T-helper 1 cell (primary cell): ENCODE results near the gene RAB28.
A peak's percentile ranks its signal among the peaks of the same experiment; 100 is the strongest.

Source experiments
- DNase-seq, 5 donors: peaks; one replicate each; pipeline ENCODE4 v3.0.0-alpha.2; 2012 to 2020

Gene RAB28

DNA sequence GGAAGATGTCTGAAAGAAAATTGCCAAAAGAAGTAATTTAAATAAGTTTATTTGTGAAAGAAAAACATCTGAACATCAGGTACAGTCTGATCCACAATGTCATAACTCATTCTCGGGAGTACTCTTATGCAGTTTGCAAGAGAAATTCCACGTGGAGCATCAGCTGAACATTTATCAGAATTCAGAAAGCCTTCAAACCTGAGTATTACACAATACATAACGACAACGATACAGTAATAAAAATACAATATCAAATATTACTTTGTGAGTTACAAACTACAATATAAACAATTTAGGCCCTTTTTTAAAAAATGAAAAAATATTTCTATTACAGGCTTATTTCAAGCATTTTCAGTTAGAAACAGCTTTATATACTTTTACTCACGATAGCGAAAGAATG is 116.4 kb downstream of the RAB28 start:
- no peak for DNase-seq

DNA sequence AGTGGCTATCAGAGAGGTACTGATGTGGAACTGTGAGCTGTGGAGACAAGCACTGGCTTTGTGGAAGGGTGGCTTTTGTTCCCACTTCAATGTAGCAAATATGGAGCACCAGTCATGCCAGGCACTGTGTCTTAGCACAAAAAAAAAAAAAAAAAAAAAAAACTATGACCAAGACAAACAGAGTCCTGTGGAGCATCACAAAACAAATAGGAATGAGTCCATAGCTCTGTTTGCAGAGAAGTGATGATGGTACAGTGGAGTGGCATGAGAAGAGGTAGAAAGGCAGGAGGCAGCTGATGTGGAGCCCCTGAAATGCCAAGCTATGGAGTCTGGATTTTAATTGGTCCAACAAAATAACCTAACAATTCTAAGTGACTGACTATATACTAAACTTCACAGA is 116.9 kb downstream of the RAB28 start:
- DNase-seq: no peak

DNA sequence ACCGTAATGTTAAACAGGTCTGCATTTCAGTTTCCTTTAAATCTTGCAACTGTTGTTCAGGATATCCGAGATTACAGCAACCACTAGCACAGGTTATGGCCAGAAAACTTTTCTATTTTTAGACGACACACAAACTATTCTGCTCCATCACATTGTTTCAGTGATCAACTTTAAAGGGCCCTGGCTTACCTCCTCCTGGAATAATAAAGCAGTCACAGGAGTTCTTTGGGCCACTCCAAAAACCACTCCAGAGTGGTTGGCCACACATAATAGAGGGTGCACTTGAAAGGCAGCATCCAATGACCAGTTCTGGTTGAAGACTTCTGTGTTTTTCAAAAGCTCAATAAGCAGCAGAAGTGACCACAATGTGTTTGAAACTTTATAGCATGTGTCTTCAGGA is 118.9 kb downstream of the RAB28 start:
- DNase-seq: no peak

DNA sequence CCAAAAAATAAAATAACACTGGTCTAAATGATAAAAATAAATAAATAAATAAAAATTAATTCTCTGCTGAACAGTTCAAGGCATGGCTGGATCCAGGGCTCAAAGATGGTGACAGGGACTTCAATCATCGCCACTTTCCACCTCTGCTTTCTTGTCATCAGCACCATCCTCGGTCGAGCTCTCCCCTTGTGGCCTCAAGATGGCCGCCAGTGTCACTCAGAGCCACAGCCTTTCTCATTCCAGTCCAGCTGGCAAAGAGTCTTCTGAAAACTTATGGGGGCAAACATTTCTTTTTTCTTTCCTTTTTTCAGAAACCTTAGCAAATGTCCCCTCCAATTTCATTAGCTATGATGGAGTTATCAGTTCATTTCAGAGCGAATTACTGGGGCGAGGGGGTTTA is 119.5 kb downstream of the RAB28 start:
- no peak for DNase-seq

DNA sequence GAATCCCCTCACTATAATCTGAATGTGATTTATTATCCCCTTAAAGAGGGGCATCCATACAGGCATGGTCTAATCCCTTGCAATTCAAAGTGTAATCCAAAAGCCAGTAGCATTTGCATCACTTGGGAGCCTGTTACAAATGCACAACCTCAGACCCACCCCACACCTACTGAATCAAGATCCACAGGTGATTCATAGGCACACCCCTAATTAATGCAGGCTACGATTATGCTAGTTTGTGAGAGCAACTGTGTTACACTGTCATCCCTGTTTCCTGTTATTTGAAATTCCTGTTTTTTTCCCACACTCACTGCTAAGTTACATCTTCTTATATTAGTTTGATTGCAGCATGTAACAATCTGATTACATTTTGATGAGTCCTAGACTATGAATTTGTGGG is 120.0 kb downstream of the RAB28 start:
- DNase-seq: no peak

DNA sequence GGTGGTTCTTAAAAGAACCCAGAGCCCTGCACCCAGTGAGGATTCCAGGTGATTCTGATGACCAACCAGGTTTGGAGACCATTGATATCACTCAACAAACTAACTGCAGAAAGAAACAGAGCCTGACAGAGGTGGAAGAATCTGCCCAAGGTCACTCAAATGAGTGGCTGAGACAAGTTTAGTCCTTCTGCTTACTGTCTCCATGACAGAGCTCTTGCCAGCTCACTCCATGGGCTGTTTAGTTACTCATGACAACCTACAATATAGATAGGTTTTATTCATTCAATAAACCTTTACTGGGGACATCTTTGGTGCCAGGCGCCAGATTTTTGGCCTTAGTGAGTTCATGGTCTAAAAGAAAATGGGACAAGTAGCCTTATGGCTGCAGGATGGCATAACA is 124.3 kb downstream of the RAB28 start:
- no peak for DNase-seq

DNA sequence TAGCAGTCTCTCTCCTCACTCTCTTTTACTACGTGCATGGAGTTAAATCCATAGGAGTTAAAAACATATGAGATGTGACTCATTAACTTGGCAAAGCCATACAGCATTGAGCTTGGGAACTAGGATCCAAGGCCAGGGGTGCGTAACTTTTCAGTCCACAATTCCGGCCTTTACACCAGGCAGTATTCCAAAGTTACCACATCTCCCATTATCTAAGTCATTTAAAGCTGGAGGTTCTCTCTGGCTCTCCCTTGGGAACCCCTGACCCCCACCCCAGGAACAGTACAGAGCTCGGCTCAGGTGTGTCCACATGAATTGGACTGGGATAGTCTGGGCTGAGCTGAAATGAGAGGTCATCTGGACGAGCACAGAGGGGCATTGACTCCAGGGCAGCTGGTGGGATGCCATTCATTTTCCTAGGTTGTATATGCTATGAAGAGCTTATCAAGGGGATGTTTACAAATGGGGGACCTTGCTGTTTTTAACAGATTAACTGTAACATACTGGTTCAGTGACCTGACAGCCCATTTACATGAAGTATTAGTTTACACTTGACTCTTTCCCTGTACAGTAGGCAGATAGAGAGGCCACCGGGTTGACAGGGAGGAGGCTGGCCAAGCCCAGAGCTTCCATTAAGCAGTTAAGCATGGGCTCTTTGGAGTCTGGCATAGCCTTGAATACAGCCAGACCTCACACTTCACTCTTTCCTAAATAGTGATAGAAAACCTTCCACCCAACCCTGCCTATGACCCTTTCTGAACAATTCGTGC is 128.8 kb downstream of the RAB28 start:
- DNase-seq: no peak

DNA sequence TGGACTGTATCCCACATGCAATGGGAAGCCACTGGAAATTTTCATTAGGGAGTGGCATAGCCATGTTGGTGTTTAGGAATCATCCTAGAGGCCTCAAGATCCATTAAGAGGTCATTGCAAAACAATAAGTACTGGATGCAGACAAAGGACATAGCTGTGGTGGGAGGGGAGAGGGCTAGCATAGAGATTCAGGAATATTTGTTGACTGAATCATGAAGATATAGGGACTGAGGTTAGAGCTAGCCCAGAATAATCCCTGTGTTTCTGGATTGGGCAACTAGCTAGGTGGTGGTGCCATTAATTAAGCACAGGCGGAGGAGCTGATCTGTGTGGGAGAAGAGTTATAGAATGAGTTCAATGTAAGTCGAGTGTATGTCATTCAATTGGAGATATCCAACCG is 135.0 kb downstream of the RAB28 start:
- DNase-seq: no peak

DNA sequence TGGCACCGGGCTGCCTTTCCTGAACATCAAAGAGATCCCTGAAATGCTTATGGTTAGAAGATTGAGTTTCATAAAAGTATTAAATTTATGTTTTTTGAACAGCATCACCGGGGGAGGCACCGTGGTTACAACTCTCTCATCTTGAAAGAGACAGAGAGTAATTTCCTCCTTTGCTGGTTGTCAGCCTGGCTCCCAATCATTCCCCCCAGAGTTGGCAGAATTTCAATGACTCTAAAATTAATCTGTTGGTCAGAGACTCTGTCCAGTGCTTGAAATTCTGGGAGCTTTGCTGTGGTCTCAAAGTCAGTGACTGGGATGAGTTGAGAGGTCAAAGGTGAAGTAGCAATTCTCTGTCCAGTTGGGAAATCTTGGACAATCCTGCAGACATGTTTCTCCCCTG is 135.9 kb downstream of the RAB28 start:
- no peak for DNase-seq

DNA sequence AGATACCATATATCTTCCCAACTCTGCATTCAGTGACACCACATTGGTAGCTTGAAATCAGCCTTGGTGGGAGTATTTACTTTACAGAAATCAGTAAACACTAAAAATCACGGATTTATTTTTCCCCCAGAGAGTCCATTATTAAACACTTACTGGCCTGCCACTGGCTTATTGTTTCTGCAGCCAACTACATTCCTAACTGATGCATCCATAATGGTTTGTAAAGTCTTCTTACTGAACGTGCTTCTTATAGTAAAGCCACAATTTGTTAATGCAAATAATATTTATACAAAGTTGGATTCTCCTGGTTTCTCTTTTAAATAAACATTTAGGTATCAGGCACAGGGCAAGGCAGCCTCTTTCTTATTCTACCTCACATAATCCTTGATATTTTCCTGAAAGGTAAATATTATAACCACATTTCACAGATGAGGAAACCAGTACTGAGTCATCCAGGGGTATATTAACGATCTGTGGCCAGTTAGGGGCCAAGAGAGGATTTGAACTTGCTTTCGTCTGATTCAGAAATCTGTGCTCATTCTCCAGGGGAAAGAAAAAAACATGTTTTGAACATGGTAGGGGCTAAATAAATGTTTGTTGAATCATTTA is 136.5 kb downstream of the RAB28 start:
- DNase-seq: no peak

DNA sequence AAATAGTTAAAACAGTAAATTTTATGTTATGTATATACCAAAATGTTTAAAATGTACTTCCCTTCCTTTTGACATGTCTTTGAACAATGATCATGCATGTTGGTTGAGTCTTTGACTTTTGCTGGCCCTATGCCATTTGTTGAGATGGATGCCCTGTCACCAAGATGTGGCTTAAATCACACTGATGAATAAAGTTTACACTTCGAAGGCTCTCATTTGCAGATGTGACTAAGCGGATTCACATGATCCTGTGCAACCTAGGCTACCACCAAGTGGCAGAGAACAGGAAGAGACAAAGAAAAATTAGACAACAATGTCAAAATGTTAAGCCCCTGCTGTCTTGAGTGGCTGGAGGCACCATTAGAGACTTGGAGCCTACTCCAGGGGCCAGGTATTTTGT is 139.9 kb downstream of the RAB28 start:
- no peak for DNase-seq

DNA sequence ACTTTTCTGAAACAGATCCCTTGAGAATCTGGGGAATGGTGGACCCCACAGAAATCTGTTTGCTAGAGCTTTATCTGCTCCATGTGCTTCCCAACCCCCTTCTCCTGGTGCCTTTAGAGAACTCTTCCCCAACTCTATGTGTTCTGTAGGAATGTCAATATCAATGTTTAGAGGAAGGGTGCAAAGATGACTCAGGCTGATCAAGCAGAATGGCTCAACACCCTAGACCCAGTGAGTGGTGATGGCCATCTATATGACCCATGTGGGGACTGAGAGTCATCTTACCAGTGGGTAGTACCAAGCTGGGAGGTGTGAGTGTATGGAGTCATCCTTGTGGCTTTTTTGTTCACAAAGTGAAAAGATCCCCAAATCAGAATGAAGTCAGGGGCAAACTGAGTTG is 143.5 kb downstream of the RAB28 start:
- no peak for DNase-seq

DNA sequence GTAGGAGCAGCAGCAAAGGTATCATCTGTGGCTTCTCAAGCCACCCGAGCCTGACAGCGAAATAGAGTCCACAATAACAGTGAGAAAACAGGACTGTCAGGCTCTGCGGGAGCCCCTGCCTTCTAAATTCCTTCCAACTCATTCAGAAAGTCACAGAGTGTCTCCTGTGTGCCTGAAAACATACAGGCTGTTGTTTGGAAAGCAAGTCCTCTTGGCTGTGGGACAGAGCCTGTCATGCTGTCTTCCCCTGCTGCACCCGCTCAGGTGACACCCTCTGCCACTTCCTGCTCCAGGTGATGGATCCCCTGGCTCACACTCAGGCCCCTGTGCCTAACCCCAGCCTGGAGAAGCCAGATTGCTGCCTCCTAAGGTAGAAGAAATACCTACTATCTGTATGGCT is 152.3 kb downstream of the RAB28 start:
- DNase-seq: no peak

DNA sequence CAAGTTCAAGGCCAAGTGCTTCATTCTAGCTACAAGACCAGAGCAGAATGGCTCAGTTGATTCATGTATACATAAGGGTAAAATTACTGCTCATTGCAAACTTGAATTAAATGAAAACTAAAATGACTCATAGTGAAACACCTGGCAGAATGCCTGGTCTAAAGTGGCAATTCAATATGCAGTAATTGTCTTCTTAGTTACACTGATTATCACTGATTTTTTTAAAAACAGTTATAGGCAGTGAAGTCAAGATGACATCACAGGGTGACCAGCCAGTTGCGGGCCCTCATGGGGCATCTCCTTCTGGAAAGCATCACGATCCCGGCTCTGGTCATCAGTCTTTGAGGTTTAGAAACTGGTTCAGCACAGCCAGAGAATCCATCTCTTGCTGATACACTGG is 154.2 kb downstream of the RAB28 start:
- peak in 1 of 5 donors; percentile 15 for DNase-seq

DNA sequence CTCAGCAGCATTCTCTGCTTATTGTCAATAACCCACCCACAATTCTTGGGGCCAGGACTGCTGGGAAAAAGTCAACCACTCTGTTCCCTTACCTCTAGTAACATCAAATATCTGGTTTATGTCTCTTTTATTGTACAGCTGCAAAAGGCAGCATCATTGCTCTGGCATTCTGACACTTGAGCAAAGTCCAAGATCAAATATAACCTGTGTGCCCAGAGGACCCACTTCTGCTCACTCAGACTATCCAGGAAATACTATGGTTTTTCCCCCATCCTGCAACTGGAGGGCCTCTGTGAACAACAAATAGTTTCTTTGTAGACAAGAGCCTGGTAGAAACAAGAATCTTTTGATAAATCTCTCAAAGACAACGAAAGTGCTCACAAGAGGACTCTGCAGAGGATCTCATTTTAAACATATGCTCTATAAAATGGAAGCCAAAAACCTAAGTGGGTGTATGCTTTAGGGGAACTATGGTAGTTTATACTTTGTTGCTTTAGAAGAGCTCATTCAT is 154.7 kb downstream of the RAB28 start:
- no peak for DNase-seq

DNA sequence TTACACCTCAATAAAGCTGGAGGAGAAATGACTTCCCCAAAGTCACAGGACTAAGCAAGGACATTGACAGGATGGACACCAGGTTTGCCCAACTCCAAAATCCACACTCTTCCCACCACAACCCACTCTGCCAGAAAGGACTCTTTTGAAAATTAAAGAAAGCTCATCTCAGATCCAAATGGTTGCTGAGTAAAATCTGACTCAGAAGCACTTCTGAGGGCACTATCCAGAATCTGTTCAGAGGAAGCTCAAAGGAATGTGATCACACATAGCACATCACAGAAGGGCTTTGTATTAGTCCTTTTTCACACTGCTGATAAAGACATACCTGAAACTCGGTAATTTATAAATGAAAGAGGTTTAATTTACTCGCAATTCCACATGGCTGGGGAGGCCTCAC is 155.5 kb downstream of the RAB28 start:
- DNase-seq: no peak

DNA sequence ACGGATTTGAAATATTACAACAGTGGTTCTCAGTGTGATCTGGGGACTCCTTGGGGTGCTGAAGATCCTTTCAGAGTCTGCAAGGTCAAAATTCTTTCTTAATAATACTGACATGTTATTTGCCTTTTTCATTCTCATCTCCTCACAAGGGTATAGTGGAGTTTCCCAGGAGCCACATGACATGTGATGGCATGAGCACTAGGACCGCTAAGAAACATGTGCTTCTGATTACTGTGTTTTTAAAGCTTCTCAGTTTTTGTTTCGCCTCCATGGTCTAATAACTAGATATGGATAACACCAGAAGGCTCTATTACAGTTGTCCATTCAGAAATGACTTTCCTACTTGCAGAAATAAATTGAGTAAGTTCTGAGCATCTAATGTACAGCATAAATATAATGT is 156.1 kb downstream of the RAB28 start:
- DNase-seq: no peak

DNA sequence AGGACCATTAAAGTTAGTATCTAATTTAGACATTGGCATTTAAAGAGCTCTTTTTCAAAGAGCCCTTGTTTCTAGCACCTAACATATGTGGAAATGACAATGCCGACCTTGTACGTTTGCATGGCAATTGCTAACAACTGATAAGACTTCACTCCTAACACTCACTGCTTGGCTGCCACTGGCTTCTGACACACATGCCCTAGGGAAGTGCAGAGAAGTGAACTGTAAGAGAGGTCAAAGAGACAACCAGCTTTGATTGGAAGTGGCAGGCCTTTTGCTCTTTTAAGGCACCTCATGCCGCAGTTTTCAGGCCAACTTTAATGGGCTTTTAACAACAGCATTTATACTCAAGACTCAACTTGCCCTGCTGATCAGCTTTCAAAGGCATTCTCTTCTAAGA is 158.4 kb downstream of the RAB28 start:
- DNase-seq: no peak

DNA sequence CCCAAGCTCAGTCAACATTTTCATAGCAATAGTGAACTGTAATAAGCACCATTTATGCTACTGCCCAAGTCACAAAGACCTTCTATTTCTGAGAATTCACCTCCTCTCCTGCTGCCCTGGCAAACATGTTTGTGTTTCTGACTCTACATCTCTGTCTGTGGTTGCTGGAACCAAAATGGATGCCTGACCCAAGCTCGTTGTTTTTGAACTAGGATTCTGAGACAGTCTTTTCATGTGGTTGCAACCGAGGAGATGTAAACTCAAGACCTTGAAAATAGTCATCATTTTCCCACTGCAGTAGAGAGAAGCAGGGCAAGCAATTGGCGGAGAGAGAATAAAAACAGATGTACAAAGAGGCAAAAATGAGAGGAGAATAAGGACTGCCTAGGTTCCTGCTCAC is 160.2 kb downstream of the RAB28 start:
- DNase-seq: no peak

DNA sequence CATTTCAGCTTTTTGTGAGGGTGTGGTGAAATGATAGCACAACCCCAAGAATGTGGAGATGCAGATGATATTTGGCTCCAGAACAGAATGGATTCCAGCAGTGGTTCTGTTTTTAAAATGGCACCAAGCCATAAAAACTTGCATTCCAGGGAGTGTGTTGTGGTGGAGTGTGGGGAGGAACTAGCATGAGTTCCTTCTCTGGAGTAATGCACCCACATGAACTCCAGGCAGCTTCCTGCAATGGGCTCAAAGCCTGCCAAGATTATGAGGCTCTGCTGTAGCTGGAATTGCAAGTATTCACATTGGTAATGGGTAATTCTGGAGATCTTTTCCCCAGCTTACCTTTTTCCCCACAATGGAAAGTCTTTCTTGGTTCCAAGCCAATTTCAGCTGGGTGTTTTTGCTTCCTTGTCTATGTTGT is 161.4 kb downstream of the RAB28 start:
- no peak for DNase-seq
